ENCODE measurements around the gene HOXC12. TPM values are rescaled to one million over a fixed set of nuclear protein-coding genes. Genes with fewer than 3 reads are reported as not detected.

The HOXC12 gene
- polyA plus RNA-seq, 1 of the 3 experiments (the other 2 are of a cell fraction), result not detected

GRCh38 chr12:53968214-53969127, 13.8 kb downstream of the HOXC12 start:
- no peaks in the 10 kb centered on the region for H3K9me3 ChIP-seq
- no peaks in the 10 kb centered on the region for H3K9me2 ChIP-seq
- H4K20me1 ChIP-seq (ENCODE audit: insufficient read depth), result peaks cover 14% of the 10 kb centered on the region; the same call in 1 of the 2 replicates
- WGBS (ENCODE audit: low lambda C conversion rate), result 26% methylated on average over 21 of the region's 24 CpGs
- no peak overlapping the region for H3K9ac ChIP-seq
- TF ChIP-seq MAX (IDR thresholded peaks at IDR 0.05; ENCODE audit: low read depth) (no peak), ZBTB33 (IDR thresholded peaks at IDR 0.05; ENCODE audit: borderline replicate concordance, low read depth) (no peak), GABPA (IDR thresholded peaks at IDR 0.05; ENCODE audit: low read depth) (no peak), FOSL2 (IDR thresholded peaks at IDR 0.05; ENCODE audit: borderline replicate concordance, low read depth) (no peak), REST (IDR thresholded peaks at IDR 0.05; ENCODE audit: low read depth, low read length) (no peak), RAD21 (IDR thresholded peaks at IDR 0.05; ENCODE audit: low read length) (no peak), GATA2 (CRISPR knock-in tag; IDR thresholded peaks at IDR 0.05) (no peak), NFIC (IDR thresholded peaks at IDR 0.05; ENCODE audit: borderline replicate concordance) (no peak)
- no peak for DNase-seq
- no peak overlapping the region for H3K4me3 ChIP-seq (ENCODE audit: low read depth in 2 of 2, low read length in 1 of 2)
- H3K4me2 ChIP-seq, result no peak overlapping the region
- no peaks in the 10 kb centered on the region; a peak in 1 of 4 replicates for H3K4me1 ChIP-seq (ENCODE audit: control insufficient read depth in 1 of 2, insufficient read depth in 2 of 2, low read depth in 1 of 2, low read length in 1 of 2)
- POLR2A ChIA-PET, result no interaction called here
- no peaks in the 10 kb centered on the region for H3K36me3 ChIP-seq (replicated peaks in 1 of 2; ENCODE audit: control insufficient read depth in 1 of 2, insufficient read depth in 2 of 2, low read length in 1 of 2)
- H2AFZ ChIP-seq (ENCODE audit: low read depth), result no peak overlapping the region
- CTCF ChIA-PET, result interaction anchor here (0.9 to 12.7 kb wide), 5 partner anchors 15 to 431 kb away, joined by 3 to 134 read pairs (median 4); partner anchors contain the start of genes HOXC10 and HOXC13
- H3K27ac ChIP-seq (ENCODE audit: low read depth in 2 of 2, low read length in 1 of 2), result no peak overlapping the region
- H3F3A ChIP-seq (replicated peaks; ENCODE audit: insufficient read depth), result peaks cover 3% of the 10 kb centered on the region
- H3K27me3 ChIP-seq (ENCODE audit: insufficient read depth), result peaks cover 100% of the 10 kb centered on the region
- H3K79me2 ChIP-seq (ENCODE audit: insufficient read depth), result no peaks in the 10 kb centered on the region
